Suprapubic skin (tissue), 3 donors: ENCODE data around the gene MRO.

Experiments used
- CTCF ChIP-seq, 2 donors: fragments of 200-600 bp in 1 of 2; fragments of 450-650 bp in 1 of 2; sonication (generic) in 1 of 2; IDR thresholded peaks; one replicate each; pipeline ENCODE4 v1.5.1; 2016 to 2019; ENCODE audit warnings: antibody characterized with exemption in 2 of 2, mild to moderate bottlenecking in 1 of 2, moderate library complexity in 1 of 2
- POLR2A ChIP-seq, 2 donors: fragments of 450-650 bp; IDR thresholded peaks; one replicate each; pipeline ENCODE4 v1.6.1; 2017; ENCODE audit warnings: antibody characterized with exemption in 2 of 2, mild to moderate bottlenecking in 2 of 2, moderate library complexity in 2 of 2

DNA sequence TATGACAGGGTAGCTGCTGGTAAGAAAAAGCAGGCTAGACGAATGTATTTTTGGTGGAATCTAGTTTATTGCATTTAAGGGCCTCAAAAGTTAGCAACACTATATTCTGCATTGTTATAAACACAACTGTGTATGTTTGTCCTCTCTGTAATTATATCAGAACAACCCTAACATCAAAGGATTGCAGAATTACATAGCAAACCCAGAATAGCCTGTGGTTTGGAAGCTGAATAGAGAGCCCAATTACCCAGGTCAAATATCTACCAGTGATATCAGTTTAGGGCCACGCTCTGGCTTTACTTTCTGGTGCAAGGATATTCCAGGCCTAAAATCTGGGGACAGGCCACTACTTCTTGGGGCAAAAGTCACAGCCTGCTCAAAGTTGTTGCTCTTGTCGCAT lies 25.1 kb upstream of the MRO start:
- TF ChIP-seq CTCF (IDR thresholded peaks at IDR 0.05) (no peak), POLR2A (IDR thresholded peaks at IDR 0.05) (no peak)
